ENCODE results near the gene PPP1R14C. TPM values are rescaled to one million over a fixed set of nuclear protein-coding genes. Genes with fewer than 3 reads are reported as not detected.

The PPP1R14C gene
- total and polyA plus RNA-seq, 2 experiments from 2014 or later, result 106 to 190 TPM

GRCh38 chr6:150290429-150290828 lies 147.6 kb downstream of the PPP1R14C start:
- peak in 1 of 2 donors; percentile 54 for DNase-seq (ENCODE audit: low read depth in 1 of 2, low spot score in 1 of 2)
- H3K27ac ChIP-seq, result no peak overlapping the region
- no peak for TF ChIP-seq CTCF (IDR thresholded peaks at IDR 0.05; ENCODE audit: low read depth, low read length)

GRCh38 chr6:150291968-150292710 lies 149.3 kb downstream of the PPP1R14C start:
- Histone ChIP-seq H3K36me3 (no peaks in the 10 kb centered on the region), H3K4me3 (no peak overlapping the region), H3K4me1 (ENCODE audit: low read depth) (no peaks in the 10 kb centered on the region), H3K27ac (no peak overlapping the region), H3K27me3 (no peaks in the 10 kb centered on the region), H3K9me3 (ENCODE audit: low read depth) (no peaks in the 10 kb centered on the region)
- no peak for TF ChIP-seq CTCF (IDR thresholded peaks at IDR 0.05; ENCODE audit: low read depth, low read length)
- no peak for DNase-seq (ENCODE audit: low read depth in 1 of 2, low spot score in 1 of 2)

More at GRCh38 chr6:150290429-150290828, 147.6 kb downstream of the PPP1R14C start:
- Histone ChIP-seq H3K36me3 (no peaks in the 10 kb centered on the region), H3K4me1 (ENCODE audit: low read depth) (no peaks in the 10 kb centered on the region), H3K27me3 (no peaks in the 10 kb centered on the region), H3K9me3 (ENCODE audit: low read depth) (no peaks in the 10 kb centered on the region), H3K4me3 (no peak overlapping the region)

GRCh38 chr6:150293019-150293418 lies 150.2 kb downstream of the PPP1R14C start:
- H3K4me1 ChIP-seq (ENCODE audit: low read depth), result no peaks in the 10 kb centered on the region
- TF ChIP-seq CTCF (IDR thresholded peaks at IDR 0.05; ENCODE audit: low read depth, low read length), result no peak
- H3K27me3 ChIP-seq, result no peaks in the 10 kb centered on the region
- no peak for DNase-seq (ENCODE audit: low read depth in 1 of 2, low spot score in 1 of 2)
- H3K4me3 ChIP-seq, result no peak overlapping the region
- H3K9me3 ChIP-seq (ENCODE audit: low read depth), result no peaks in the 10 kb centered on the region
- no peak overlapping the region for H3K27ac ChIP-seq
- H3K36me3 ChIP-seq, result no peaks in the 10 kb centered on the region

GRCh38 chr6:150293423-150294173 lies 150.8 kb downstream of the PPP1R14C start:
- Histone ChIP-seq H3K36me3 (no peaks in the 10 kb centered on the region), H3K27ac (no peak overlapping the region), H3K4me3 (no peak overlapping the region), H3K9me3 (ENCODE audit: low read depth) (no peaks in the 10 kb centered on the region), H3K4me1 (ENCODE audit: low read depth) (no peaks in the 10 kb centered on the region), H3K27me3 (no peaks in the 10 kb centered on the region)
- no peak for TF ChIP-seq CTCF (IDR thresholded peaks at IDR 0.05; ENCODE audit: low read depth, low read length)
- peak in 1 of 2 donors; percentile 52 for DNase-seq (ENCODE audit: low read depth in 1 of 2, low spot score in 1 of 2)

- H3K4me3 ChIP-seq, result no peak overlapping the region
- no peak for DNase-seq (ENCODE audit: low read depth in 1 of 2, low spot score in 1 of 2)
- H3K27ac ChIP-seq, result no peak overlapping the region
- no peaks in the 10 kb centered on the region for H3K27me3 ChIP-seq
- H3K9me3 ChIP-seq (ENCODE audit: low read depth), result no peaks in the 10 kb centered on the region
- H3K36me3 ChIP-seq, result no peaks in the 10 kb centered on the region
- TF ChIP-seq CTCF (IDR thresholded peaks at IDR 0.05; ENCODE audit: low read depth, low read length), result no peak
- peaks cover 6% of the 10 kb centered on the region for H3K4me1 ChIP-seq (ENCODE audit: low read depth)
These were observed 154.0 kb downstream of the PPP1R14C start for GRCh38 chr6:150296890-150297289.

Measured in cardiac muscle cell (in vitro differentiated cells and primary cell).